Breast epithelium (tissue), 4 donors: ENCODE measurements around the gene NDUFAF2. TPM values are rescaled to one million over a fixed set of nuclear protein-coding genes. Genes with fewer than 3 reads are reported as not detected.
"Not testable (repeated sequence)": the region's sequence is repeated elsewhere in the genome, so short reads cannot be mapped to it uniquely, and the experiment has no call there.

Experiments
- DNase-seq, 2 donors: peaks; one replicate each; pipeline ENCODE4 v3.0.0-alpha.2; 2019; ENCODE audit warnings: low spot score in 2 of 2
- H3K27ac ChIP-seq, 2 donors: fragments of 200-600 bp; sonication (generic) in 1 of 2; one replicate each; pipeline ENCODE4 v1.5.1; 2016 to 2019; ENCODE audit warnings: mild to moderate bottlenecking in 1 of 2
- H3K27me3 ChIP-seq, 2 donors: fragments of 200-600 bp; sonication (generic) in 1 of 2; one replicate each; pipeline versions ENCODE4 v1.5.1 to v1.6.0; 2017 to 2019; ENCODE audit warnings: control low read depth in 1 of 2, mild to moderate bottlenecking in 1 of 2
- H3K36me3 ChIP-seq: fragments of 200-600 bp; one replicate; pipeline ENCODE4 v1.5.1; 2019
- H3K4me1 ChIP-seq, 2 donors: fragments of 200-600 bp; sonication (generic); one replicate each; pipeline ENCODE4 v1.5.1; 2016 to 2019; ENCODE audit warnings: control low read depth in 1 of 2
- H3K4me3 ChIP-seq, 3 donors: fragments of 200-600 bp; sonication (generic); 1 replicate in 2 of 3; 2 replicates in 1 of 3; pipeline ENCODE4 v1.5.1; 2016 to 2019; ENCODE audit warnings: mild to moderate bottlenecking in 3 of 3, moderate library complexity in 2 of 3
- H3K9me3 ChIP-seq, 2 donors: fragments of 200-600 bp; sonication (generic) in 1 of 2; one replicate each; pipeline ENCODE4 v1.5.1; 2016 to 2019; ENCODE audit warnings: control low read depth in 1 of 2
- POLR2A ChIP-seq: fragments of 450-650 bp; IDR thresholded peaks from one replicate; pipeline ENCODE4 v1.6.1; 2016; ENCODE audit warnings: antibody characterized with exemption, mild to moderate bottlenecking, moderate library complexity
- POLR2AphosphoS5 ChIP-seq, 3 donors: sonication (generic); formaldehyde crosslinking; IDR thresholded peaks; one replicate each; pipeline ENCODE4 v1.6.1; 2017; ENCODE audit warnings: antibody characterized with exemption in 3 of 3
- intact Hi-C: fragments of 100-400 bp; cut with DNase I; formaldehyde crosslinking; loops from one replicate; pipeline ENCODE4 v1.15.1; 2023; ENCODE audit warnings: low total_unique reads
- total RNA-seq, 3 donors: library from RNA; depleted of rRNA; stranded (reverse); fragments of >200 nt; gene quantifications; one replicate each; pipeline ENCODE4 v1.1.0, GENCODE V29; 2016
- TF ChIP-seq, protein P1 (sequence below), 3 donors: fragments of 450-650 bp; IDR thresholded peaks; one replicate each; pipeline ENCODE4 v1.5.1; 2016 to 2017; ENCODE audit warnings: antibody characterized with exemption in 3 of 3, mild to moderate bottlenecking in 3 of 3, moderate library complexity in 3 of 3

NDUFAF2 gene
- total RNA-seq, 3 donors from 2014 or later: 14.9 to 22.6 (median 19.8) TPM

DNA sequence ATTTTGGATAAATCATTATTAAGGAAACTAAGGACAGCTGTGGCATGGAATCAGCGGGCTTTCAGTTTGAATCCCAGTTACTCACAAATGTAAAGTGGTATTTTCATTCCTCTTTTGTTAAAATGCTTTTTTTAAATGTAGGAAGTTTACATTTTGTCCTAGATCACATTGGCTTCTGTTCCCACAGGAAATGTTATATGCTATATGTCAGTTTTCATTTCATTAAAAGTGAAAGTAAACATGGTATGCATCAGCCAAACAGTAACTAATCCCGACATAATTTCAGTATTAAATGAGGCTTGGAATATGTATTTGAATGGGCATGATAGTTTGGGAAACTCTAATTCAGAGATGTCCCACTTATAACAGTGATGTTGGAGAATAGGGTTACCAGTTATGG is 235.9 kb downstream of the NDUFAF2 start:
- H3K27me3 ChIP-seq: no peaks in the 10 kb centered on the region
- H3K4me3 ChIP-seq: no peak overlapping the region
- TF ChIP-seq POLR2AphosphoS5 (IDR thresholded peaks at IDR 0.05) (no peak), POLR2A (no peak)
- TF ChIP-seq, protein P1, sequence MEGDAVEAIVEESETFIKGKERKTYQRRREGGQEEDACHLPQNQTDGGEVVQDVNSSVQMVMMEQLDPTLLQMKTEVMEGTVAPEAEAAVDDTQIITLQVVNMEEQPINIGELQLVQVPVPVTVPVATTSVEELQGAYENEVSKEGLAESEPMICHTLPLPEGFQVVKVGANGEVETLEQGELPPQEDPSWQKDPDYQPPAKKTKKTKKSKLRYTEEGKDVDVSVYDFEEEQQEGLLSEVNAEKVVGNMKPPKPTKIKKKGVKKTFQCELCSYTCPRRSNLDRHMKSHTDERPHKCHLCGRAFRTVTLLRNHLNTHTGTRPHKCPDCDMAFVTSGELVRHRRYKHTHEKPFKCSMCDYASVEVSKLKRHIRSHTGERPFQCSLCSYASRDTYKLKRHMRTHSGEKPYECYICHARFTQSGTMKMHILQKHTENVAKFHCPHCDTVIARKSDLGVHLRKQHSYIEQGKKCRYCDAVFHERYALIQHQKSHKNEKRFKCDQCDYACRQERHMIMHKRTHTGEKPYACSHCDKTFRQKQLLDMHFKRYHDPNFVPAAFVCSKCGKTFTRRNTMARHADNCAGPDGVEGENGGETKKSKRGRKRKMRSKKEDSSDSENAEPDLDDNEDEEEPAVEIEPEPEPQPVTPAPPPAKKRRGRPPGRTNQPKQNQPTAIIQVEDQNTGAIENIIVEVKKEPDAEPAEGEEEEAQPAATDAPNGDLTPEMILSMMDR (IDR thresholded peaks at IDR 0.05): no peak
- no peaks in the 10 kb centered on the region for H3K9me3 ChIP-seq
- intact Hi-C loops: no loop called here
- H3K4me1 ChIP-seq: no peaks in the 10 kb centered on the region
- DNase-seq: no peak
- no peaks in the 10 kb centered on the region for H3K36me3 ChIP-seq
- no peak overlapping the region for H3K27ac ChIP-seq

DNA sequence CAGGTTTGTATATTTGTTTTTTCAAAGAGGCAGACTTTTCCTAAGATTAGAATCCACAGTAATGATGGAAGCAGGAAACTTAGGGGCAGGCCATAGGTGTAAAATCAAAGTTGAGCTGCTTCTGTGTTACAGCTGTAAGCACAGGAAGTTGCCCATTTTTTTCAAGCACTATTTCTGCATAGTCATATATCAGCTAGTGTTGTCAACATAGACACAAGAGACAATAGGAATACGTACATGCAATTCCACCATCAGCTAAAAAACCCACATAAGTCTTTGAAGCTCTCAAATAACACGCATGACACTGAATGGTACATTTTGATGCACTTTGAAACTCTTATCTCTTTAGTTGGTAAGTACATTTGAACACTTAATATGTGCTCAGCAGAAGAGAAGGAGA is 237.4 kb downstream of the NDUFAF2 start:
- Histone ChIP-seq H3K27ac (no peak overlapping the region), H3K9me3 (no peaks in the 10 kb centered on the region), H3K4me1 (no peaks in the 10 kb centered on the region), H3K4me3 (no peak overlapping the region), H3K27me3 (no peaks in the 10 kb centered on the region), H3K36me3 (no peaks in the 10 kb centered on the region)
- no peak for DNase-seq
- TF ChIP-seq POLR2A: no peak
- TF ChIP-seq, protein P1 (IDR thresholded peaks at IDR 0.05): no peak
- no peak for TF ChIP-seq POLR2AphosphoS5 (IDR thresholded peaks at IDR 0.05)
- intact Hi-C loops: no loop called here

DNA sequence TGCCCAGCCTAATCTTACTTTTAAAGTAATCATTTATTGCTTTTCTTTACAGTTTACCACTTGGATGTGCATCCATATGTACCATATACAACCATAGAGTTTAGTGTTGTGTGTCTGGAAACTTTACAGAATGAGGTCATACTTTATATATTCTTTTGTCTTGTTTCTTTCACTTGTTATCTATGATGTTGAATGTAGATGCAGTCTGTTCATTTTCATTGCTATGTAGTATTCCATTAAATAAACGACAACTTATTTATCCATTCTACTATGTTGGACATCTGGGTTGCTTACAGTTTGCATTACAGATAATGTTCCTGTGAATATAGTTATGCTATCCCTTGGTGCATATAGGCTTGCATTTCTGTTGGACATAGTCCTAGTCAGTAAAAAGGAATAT is 238.5 kb downstream of the NDUFAF2 start:
- TF ChIP-seq, protein P1 (IDR thresholded peaks at IDR 0.05): no peak
- TF ChIP-seq POLR2AphosphoS5 (IDR thresholded peaks at IDR 0.05): no peak
- TF ChIP-seq POLR2A: no peak
- no peak overlapping the region for H3K27ac ChIP-seq
- no peak for DNase-seq
- intact Hi-C loops: no loop called here
- H3K27me3 ChIP-seq: no peaks in the 10 kb centered on the region
- no peaks in the 10 kb centered on the region for H3K4me1 ChIP-seq
- no peak overlapping the region for H3K4me3 ChIP-seq
- no peaks in the 10 kb centered on the region for H3K9me3 ChIP-seq
- H3K36me3 ChIP-seq: no peaks in the 10 kb centered on the region

DNA sequence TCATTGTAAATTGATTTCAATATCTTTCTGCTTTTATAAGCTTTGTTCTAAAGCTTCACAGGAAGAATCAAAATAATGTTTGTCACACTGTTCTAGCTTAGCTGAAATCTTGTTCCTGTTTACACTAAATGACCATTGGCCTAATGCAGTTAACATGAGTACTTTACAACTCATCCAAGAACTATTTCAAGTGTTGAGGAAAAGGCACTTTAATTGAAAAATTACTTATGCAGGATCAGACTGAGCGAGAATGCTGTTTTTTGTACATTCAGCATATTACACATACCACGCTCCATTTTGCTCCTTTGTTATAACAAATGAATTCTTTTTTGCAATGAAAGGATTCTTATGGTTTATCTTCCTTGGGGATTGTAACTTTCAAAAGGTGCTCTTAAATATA is 239.7 kb downstream of the NDUFAF2 start:
- DNase-seq: no peak
- no peaks in the 10 kb centered on the region for H3K9me3 ChIP-seq
- intact Hi-C loops: no loop called here
- no peaks in the 10 kb centered on the region for H3K4me1 ChIP-seq
- H3K4me3 ChIP-seq: no peak overlapping the region
- H3K27ac ChIP-seq: no peak overlapping the region
- no peaks in the 10 kb centered on the region for H3K27me3 ChIP-seq
- no peaks in the 10 kb centered on the region for H3K36me3 ChIP-seq
- TF ChIP-seq POLR2A (no peak), POLR2AphosphoS5 (IDR thresholded peaks at IDR 0.05) (no peak)
- TF ChIP-seq, protein P1 (IDR thresholded peaks at IDR 0.05): no peak

DNA sequence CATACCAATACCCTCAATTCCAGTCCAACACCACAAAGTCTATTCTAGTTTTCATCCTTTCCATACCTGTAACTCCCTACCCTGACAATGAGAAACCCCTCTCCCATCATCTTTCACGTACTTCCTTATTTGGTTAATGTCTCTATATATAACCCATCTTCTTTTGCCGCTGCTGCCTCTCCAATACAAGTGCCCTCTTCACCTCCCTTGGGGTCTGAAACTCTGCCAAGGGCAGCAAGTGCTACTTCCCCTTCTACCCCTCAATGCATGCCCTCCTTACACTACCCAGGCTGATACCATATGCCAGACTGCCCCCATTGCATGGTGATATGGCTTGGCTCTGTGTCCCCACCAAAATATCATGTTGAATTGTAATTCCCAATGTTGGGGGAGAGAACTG is 241.6 kb downstream of the NDUFAF2 start:
- Histone ChIP-seq H3K4me1 (no peaks in the 10 kb centered on the region), H3K27ac (no peak overlapping the region), H3K27me3 (no peaks in the 10 kb centered on the region), H3K9me3 (no peaks in the 10 kb centered on the region), H3K36me3 (no peaks in the 10 kb centered on the region), H3K4me3 (no peak overlapping the region)
- TF ChIP-seq POLR2A: no peak
- TF ChIP-seq POLR2AphosphoS5 (IDR thresholded peaks at IDR 0.05): no peak
- TF ChIP-seq, protein P1 (IDR thresholded peaks at IDR 0.05): no peak
- intact Hi-C loops: no loop called here
- no peak for DNase-seq

DNA sequence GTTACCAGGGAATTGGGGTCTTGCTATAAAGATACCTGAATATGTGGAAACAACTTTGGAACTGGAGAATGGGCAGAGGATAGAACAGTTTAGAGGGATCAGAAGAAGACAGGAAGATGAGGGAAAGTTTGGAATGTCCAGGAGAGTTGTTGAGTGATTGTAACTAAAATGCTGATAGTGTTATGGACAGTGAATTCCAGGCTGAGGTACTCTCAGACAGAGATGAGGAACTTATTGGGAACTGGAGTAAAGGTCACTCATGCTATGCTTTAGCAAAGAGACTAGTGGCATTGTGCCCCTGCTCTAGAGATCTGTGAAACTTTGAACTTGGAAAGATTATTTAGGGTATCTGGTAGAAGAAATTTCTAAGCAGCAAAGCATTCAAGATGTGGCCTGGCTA is 242.3 kb downstream of the NDUFAF2 start:
- H3K9me3 ChIP-seq, H3K4me3 ChIP-seq, H3K4me1 ChIP-seq, H3K27me3 ChIP-seq, H3K36me3 ChIP-seq, H3K27ac ChIP-seq, intact Hi-C loops, DNase-seq: not testable (repeated sequence)

DNA sequence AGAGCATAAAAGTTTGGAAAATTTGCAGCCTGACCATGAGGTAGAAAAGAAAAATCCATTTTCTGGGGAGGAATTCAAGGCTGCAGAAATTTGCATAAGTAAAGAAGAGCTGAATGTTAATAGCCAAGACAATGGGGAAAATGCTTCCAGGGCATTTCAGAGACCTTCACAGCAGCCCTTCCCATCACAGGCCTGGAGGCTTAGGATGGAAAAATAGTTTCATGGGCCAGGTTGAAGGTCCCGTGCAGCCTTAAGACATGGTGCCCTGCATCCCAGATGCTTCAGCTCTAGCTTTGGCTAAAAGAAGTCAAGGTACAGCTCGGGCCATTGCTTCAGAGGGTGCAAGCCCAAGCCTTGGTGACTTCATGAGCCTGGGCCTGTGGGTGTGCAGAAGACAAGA is 242.8 kb downstream of the NDUFAF2 start:
- DNase-seq, H3K4me1 ChIP-seq, H3K27ac ChIP-seq, H3K9me3 ChIP-seq, H3K4me3 ChIP-seq, H3K36me3 ChIP-seq, H3K27me3 ChIP-seq, intact Hi-C loops: not testable (repeated sequence)
